Testis (tissue), 2 donors: ENCODE measurements around the gene GALNT9.

Source experiments
- CTCF ChIP-seq, 3 experiments: fragments of 450-650 bp in 2 of 3; fragments of 200-600 bp in 1 of 3; sonication (generic) in 1 of 3; IDR thresholded peaks; one replicate each; pipeline ENCODE4 v1.5.1; 2016 to 2019; ENCODE audit warnings: antibody characterized with exemption in 3 of 3, mild to moderate bottlenecking in 2 of 3, moderate library complexity in 1 of 3
- POLR2A ChIP-seq: fragments of 450-650 bp; IDR thresholded peaks from one replicate; pipeline ENCODE4 v1.6.1; 2017; ENCODE audit warnings: antibody characterized with exemption, mild to moderate bottlenecking, moderate library complexity

GRCh38 chr12:132189378-132190011 is 139.9 kb downstream of the GALNT9 start:
- TF ChIP-seq CTCF (IDR thresholded peaks at IDR 0.05): no peak
- no peak for TF ChIP-seq POLR2A
